NCI-H146 treated with DMSO at 0.1 percent for 48 hours (cell line): ENCODE measurements around the gene LRRC4C.

Experiments
- DNase-seq: peaks from one replicate; lab custom pipeline; 2025; ENCODE audit not compliant: unreplicated experiment; lab: John Stamatoyannopoulos, UW

The LRRC4C gene

GRCh38 chr11:41133023-41133422, 326.4 kb downstream of the LRRC4C start:
- no peak for DNase-seq

GRCh38 chr11:41121600-41121999, 337.9 kb downstream of the LRRC4C start:
- peak; percentile 90 for DNase-seq

- no peak for DNase-seq
These were observed 340.0 kb downstream of the LRRC4C start for GRCh38 chr11:41119484-41119883.

- DNase-seq: no peak
These were observed 340.9 kb downstream of the LRRC4C start for GRCh38 chr11:41118521-41118920.

DNA sequence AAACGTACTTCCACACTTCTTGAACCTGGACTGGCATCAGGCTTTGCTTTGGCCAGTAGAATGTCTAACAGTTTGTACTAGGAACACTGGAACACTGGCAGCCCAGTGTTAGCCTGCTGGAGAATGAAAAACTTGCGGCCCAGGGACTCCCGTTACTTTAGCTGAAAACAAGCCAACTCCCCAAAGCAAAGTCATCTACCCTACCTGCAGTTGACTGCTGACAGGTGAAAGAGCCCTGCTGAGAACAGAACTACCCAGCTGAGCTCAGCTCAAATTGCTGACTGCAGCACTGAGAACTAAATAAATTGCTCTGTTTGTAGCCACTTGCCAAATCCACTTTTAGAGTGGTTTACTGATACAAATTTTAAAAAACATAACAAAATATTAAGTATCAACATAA, 342.5 kb downstream of the LRRC4C start:
- no peak for DNase-seq

DNA sequence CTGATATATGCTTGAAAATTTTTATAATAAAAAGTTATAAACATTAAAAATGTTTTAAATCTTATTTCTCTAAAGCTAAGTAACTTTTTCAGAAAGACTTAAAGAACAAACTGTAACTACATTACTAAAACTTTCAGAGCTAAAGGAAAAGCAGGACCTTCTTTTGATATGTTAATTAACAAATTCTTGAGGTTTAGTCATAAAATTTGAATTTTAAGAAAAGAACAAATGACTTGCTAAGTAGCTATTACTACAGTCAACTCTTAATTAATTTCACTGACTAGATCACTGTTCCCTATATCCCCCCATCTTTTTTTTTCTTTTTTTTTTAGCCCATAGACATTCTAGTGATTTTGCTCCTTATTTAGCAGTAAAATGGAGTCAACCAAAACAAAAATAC, 344.4 kb downstream of the LRRC4C start:
- DNase-seq: no peak

DNA sequence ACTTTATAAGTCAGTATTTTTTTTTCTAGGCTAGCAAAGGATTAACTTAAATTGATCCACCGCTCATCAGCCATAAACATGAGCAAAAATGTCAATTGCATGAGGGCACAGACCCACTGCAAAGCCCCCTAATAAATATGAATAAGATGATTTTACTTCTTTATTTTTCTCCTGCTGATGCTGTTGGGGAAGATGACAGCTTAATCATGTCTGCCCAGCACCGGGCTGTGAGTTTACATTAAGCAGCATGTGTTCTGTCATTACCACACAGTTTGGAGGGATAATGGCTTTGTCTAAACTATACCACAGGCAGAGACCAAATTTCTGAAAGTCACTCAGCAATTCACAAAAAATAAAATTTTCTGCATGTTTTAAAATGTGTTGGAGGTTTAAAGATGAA, 346.3 kb downstream of the LRRC4C start:
- DNase-seq: peak; percentile 25

DNA sequence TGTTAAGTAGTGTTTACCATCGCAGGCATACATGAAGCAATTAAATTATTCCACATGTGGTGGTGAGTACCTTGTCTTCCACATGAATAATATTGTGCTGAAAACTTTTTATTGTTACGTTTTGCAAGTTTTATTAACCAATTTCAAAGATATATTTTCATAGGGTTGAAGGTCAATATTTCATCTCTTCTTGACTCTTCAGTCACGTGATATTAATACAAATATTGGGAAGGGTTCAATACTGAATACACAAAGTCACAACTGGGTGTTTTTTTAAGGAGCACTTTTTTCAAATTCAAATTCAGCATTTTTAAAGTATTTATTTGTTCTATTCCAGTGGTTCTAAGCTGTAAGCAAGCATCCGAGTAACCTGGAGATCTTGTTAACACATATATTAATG, 348.9 kb downstream of the LRRC4C start:
- no peak for DNase-seq

- no peak for DNase-seq
These were observed 357.0 kb downstream of the LRRC4C start for GRCh38 chr11:41102471-41102870.

GRCh38 chr11:41099654-41100053, 359.8 kb downstream of the LRRC4C start:
- no peak for DNase-seq

- DNase-seq: no peak
These were observed 374.3 kb downstream of the LRRC4C start for GRCh38 chr11:41085123-41085522.

DNA sequence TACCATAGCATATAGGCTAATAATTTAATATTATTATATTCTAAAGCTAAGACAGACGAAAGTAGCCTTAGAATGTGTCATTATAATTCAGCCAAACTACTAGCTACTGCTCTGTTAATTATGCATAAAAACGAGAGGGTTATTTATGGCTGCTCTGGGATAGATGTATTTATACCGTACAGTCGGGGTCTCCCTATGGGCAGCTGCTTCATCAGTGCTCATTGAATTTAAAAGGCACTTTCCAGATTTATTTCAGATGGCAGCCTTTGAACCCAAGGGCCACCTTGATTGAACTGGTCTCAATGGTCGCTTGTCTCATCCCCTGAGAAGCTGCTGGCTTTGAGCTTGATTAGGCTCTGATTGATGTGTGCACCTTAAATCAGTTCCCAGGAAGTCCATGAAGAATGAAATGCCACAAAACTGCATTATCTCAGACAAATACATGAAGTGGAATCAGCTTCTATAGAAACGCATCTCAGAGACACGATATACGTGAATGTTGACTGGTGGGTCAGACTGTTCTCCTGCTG, 377.6 kb downstream of the LRRC4C start:
- DNase-seq: no peak

DNA sequence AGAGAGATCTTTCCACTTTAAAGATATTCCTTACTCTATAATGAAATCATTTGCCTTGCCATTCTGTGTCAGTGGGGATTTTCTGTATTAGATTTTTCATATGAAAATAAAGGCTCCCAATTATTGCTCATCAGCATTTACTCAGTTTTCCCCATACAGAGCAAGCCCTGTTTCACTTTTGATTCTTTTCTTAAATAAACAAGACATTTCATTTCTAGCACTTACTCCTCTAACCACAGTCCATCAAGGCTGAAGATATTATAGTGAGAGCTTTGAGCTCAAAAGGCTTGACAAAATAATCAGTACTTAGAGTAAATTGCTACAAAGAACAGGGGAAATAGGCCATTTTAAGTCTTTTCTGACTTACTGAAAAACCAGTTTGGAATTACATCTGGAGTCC, 385.1 kb downstream of the LRRC4C start:
- no peak for DNase-seq

DNA sequence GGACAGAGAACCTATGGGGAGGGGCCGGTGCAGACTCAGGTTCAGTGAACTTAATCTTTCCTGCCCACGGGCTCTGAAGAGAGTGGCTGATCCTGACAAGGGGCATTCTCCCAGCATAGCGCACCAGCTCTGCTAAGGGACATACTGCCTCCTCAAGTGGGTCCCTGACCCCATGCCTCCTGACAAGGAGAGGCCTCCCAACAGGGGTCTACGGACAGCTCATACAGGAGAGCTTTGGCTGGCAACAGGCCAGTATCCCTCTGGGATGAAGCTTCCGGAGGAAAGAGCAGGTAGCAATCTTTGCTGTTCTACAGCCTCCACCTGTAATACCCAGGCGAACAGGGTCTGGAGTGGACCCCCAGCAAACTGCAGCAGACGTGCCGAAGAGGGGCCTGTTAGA, 394.0 kb downstream of the LRRC4C start:
- no peak for DNase-seq

DNA sequence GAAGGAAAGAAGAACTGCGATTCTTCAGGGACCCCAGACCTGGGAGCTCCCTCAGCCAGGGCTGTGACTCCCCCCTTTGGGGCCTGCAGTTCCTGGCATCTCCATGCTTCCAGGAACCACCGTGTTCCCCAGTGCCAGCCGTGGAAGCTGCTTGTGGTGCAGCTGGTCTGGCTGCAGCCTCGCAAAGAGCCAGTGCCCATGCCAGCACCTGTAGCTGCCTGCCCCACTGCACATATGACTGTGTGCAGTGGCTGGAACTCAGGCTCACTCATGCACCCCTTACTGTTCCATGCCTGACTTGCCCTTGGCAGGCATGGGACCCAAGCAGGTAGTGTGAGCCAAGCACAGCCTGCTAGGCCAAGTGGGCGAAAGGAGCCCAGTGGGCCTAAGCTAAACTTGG, 401.3 kb downstream of the LRRC4C start:
- no peak for DNase-seq

DNA sequence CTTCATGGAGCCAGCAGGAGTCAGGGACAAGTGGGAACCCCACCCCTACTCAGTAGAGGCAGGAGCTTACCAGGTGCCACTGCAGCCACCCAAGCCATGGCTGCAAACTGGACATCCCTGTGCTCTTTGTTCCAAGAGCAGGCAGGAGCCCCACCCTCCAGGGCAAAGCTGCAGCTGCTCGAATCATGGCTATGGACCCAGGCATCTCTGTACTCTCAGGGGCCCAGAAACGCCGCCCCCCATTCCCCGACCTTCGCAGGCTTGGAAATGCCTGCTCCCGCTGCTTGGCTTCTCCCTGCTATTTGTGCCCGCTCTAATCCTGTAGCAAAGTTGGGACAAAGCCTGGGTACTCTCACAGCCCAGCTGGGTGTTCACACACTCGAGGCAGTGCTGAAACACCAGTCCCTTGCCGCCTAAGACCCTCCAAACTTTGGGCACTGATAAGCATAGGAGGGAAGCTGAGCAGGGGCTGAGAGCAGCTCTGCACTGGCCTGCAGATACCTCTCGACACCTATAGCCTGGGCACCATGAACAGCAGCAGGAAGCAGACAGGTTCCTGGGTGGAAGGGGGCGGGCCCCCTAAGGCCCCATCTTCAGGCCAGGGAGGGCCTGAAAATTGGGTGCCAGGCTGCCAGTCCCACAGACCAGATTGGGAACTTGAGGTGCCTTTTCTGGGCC, 402.4 kb downstream of the LRRC4C start:
- DNase-seq: no peak

- no peak for DNase-seq
These were observed 405.6 kb downstream of the LRRC4C start for GRCh38 chr11:41053894-41054293.

- DNase-seq: no peak
These were observed 407.4 kb downstream of the LRRC4C start for GRCh38 chr11:41051919-41052635.

DNA sequence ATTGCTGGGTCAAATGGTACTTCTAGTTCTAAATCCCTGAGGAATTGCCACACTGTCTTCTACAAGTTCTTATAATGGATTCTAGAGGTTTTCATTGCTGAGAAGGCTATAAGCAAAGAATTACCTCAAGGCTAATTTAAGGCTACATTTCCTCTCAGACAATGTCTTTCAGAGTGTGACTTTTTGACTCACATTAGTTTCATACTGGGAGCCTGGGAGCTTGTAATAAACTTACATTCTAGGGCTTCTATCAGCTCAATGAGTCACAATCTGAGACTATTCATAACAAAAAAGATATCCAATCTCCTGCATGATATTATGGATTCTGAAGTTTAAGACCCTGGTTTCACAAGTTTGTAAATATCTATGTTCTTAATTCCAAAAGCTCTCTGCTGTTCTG, 408.7 kb downstream of the LRRC4C start:
- DNase-seq: no peak

DNA sequence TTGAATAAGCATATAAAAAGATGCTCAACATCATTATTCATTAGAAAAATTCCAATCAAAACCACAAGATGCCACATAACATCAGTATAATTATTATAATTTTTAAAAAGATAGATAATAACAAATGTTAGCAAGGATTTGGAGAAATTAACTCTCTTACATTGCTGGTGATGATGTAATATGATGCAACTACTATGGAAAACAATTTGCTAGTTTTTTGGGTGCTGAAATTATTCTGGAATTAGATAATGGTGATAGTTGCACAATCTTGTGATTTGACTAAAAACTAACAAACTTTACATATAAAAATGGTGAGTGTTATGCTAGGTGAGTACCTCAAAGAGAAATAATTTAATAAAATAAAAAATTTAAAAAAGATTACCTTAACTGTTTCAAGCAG, 412.2 kb downstream of the LRRC4C start:
- DNase-seq: no peak

GRCh38 chr11:41045266-41045665, 414.2 kb downstream of the LRRC4C start:
- no peak for DNase-seq

- DNase-seq: no peak
These were observed 414.7 kb downstream of the LRRC4C start for GRCh38 chr11:41044747-41045146.

DNA sequence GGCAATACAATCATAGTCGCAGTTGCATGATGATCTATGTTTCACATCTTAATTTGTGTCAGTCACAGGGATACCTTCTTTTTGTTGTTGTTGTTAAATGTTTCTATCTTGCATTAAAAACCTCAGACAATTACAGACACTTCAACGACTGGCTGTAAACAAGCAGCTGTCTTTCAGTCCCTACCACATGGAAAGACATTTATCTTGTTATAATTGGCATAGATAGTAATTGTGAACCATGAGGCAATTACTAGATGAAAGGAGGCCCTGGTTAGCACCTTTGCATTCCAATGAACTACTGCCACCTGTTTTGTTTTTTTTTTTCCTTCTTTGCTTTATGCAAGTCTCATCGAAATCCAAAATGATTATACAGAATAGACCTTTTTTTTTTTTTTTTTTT, 416.8 kb downstream of the LRRC4C start:
- no peak for DNase-seq
